Liver (tissue), 9 donors: Measurements from ENCODE around the gene DUSP16. TPM values are rescaled to one million over a fixed set of nuclear protein-coding genes. Genes with fewer than 3 reads are reported as not detected.

Source experiments
- DNase-seq: peaks from one replicate; pipeline ENCODE4 v3.0.0-alpha.2; 2017; ENCODE audit warnings: low spot score
- H3K27ac ChIP-seq, 2 donors: one replicate each; pipeline ENCODE4 v1.7.0; 2013; ENCODE audit warnings: inconsistent platforms in 2 of 2, low read length in 2 of 2, control low read depth in 1 of 2, low read depth in 1 of 2, mild to moderate bottlenecking in 1 of 2
- H3K27me3 ChIP-seq, 4 donors: one replicate each; pipeline versions ENCODE4 v1.6.1 to v1.7.0; 2013; ENCODE audit warnings: low read length in 3 of 4, inconsistent platforms in 1 of 4, mild to moderate bottlenecking in 1 of 4, moderate library complexity in 1 of 4; ENCODE audit not compliant: control insufficient read depth in 4 of 4, insufficient read depth in 4 of 4
- H3K36me3 ChIP-seq, 4 donors: one replicate each; pipeline versions ENCODE4 v1.6.1 to v1.7.0; 2013; ENCODE audit warnings: low read length in 3 of 4, mild to moderate bottlenecking in 3 of 4, low read depth in 1 of 4, moderate library complexity in 1 of 4; ENCODE audit not compliant: control insufficient read depth in 4 of 4, insufficient read depth in 3 of 4
- H3K4me1 ChIP-seq, 4 donors: one replicate each; pipeline versions ENCODE4 v1.6.1 to v1.7.0; 2013; ENCODE audit warnings: low read length in 3 of 4, mild to moderate bottlenecking in 3 of 4, moderate library complexity in 1 of 4; ENCODE audit not compliant: control insufficient read depth in 4 of 4, insufficient read depth in 4 of 4
- H3K4me3 ChIP-seq, 3 donors: one replicate each; pipeline versions ENCODE4 v1.6.1 to v1.7.0; 2013; ENCODE audit warnings: low read length in 3 of 3, control low read depth in 1 of 3, low read depth in 1 of 3, mild to moderate bottlenecking in 1 of 3
- H3K9ac ChIP-seq, 2 donors: one replicate each; pipeline ENCODE4 v1.7.0; 2013; ENCODE audit warnings: low read length in 2 of 2, mild to moderate bottlenecking in 2 of 2, moderate library complexity in 2 of 2, control low read depth in 1 of 2, low read depth in 1 of 2
- H3K9me3 ChIP-seq, 4 donors: one replicate each; pipeline versions ENCODE4 v1.6.1 to v1.7.0; 2013; ENCODE audit warnings: low read length in 3 of 4; ENCODE audit not compliant: control insufficient read depth in 4 of 4
- ATF3 ChIP-seq: IDR thresholded peaks from 2 replicates; pipeline ENCODE4 v1.6.1; 2016; ENCODE audit warnings: antibody characterized with exemption
- CTCF ChIP-seq: fragments of 150-350 bp; IDR thresholded peaks from 2 replicates; pipeline ENCODE4 v1.5.1; 2017; ENCODE audit warnings: improper control_type of control experiment, low read depth, low read length; ENCODE audit not compliant: missing input control
- EGR1 ChIP-seq, 2 donors: IDR thresholded peaks; 2 replicates each; pipeline ENCODE4 v1.6.1; 2016 to 2018; ENCODE audit warnings: antibody characterized with exemption in 2 of 2, low read depth in 2 of 2
- FOXA1 ChIP-seq: IDR thresholded peaks from 2 replicates; pipeline ENCODE4 v1.6.1; 2016; ENCODE audit warnings: antibody characterized with exemption
- FOXA2 ChIP-seq: IDR thresholded peaks from 2 replicates; pipeline ENCODE4 v1.6.1; 2016; ENCODE audit warnings: antibody characterized with exemption
- GABPA ChIP-seq, 2 donors: IDR thresholded peaks in 1 of 2; conservative IDR thresholded peaks in 1 of 2; 2 replicates each; pipeline ENCODE4 v1.6.1; 2016; ENCODE audit warnings: antibody characterized with exemption in 2 of 2, mild to moderate bottlenecking in 1 of 2, moderate library complexity in 1 of 2
- HNF4A ChIP-seq, 2 donors: conservative IDR thresholded peaks; 2 replicates each; pipeline ENCODE4 v1.6.1; 2016; ENCODE audit warnings: antibody characterized with exemption in 2 of 2, mild to moderate bottlenecking in 2 of 2
- JUND ChIP-seq, 2 donors: IDR thresholded peaks; 2 replicates each; pipeline ENCODE4 v1.6.1; 2016; ENCODE audit warnings: antibody characterized with exemption in 2 of 2
- MAX ChIP-seq: IDR thresholded peaks from 2 replicates; pipeline ENCODE4 v1.6.1; 2016; ENCODE audit warnings: antibody characterized with exemption
- NR2F2 ChIP-seq: IDR thresholded peaks from 2 replicates; pipeline ENCODE4 v1.6.1; 2016; ENCODE audit warnings: antibody characterized with exemption
- RAD21 ChIP-seq, 2 donors: IDR thresholded peaks; 2 replicates each; pipeline ENCODE4 v1.6.1; 2016; ENCODE audit warnings: antibody characterized with exemption in 2 of 2, mild to moderate bottlenecking in 2 of 2
- REST ChIP-seq: IDR thresholded peaks from 2 replicates; pipeline ENCODE4 v1.6.1; 2016; ENCODE audit warnings: antibody characterized with exemption, mild to moderate bottlenecking
- SP1 ChIP-seq: IDR thresholded peaks from 2 replicates; pipeline ENCODE4 v1.6.1; 2018; ENCODE audit warnings: antibody characterized with exemption, mild to moderate bottlenecking
- TAF1 ChIP-seq: conservative IDR thresholded peaks from 2 replicates; pipeline ENCODE4 v1.6.1; 2016; ENCODE audit warnings: antibody characterized with exemption, mild to moderate bottlenecking
- ZBTB33 ChIP-seq: IDR thresholded peaks from 2 replicates; pipeline ENCODE4 v1.6.1; 2016; ENCODE audit warnings: antibody characterized with exemption
- WGBS: extraction: QIAGEN DNeasy Blood & Tissue Kit; methylation state at CpG from one replicate; pipeline ENCODE4 v1.1.7; 2013; 5-methylcytosine and 5-hydroxymethylcytosine counted together
- polyA plus RNA-seq, 2 donors: library from polyadenylated mRNA; stranded (reverse) in 1 of 2; unstranded in 1 of 2; fragments of 200-250 nt in 1 of 2; fragments of >200 nt in 1 of 2; fragmentation: Nextera tagmentation in 1 of 2; extraction: Ambion mirVana in 1 of 2; gene quantifications; one replicate each; pipeline versions ENCODE4 v1.2.1 to v1.2.3, GENCODE V29; 2013 to 2015
- total RNA-seq, 2 donors: library from RNA; depleted of rRNA; stranded (reverse); fragments of >200 nt; gene quantifications; one replicate each; pipeline ENCODE4 v1.2.3, GENCODE V29; 2014
- donor health status: healthy.
- donor health status: healthy.
- donor health status: healthy.
- donor health status: healthy.
- donor health status: healthy.

The DUSP16 gene
- total and polyA plus RNA-seq, 4 donors: 7.8 to 56.4 (median 19.1) TPM

- Histone ChIP-seq H3K4me1 (peaks cover 0 to 9% (median 5%) of the 10 kb centered on the region in 4 donors), H3K27me3 (no peaks in the 10 kb centered on the region), H3K4me3 (no peak overlapping the region), H3K36me3 (peaks cover 0 to 8% (median 2%) of the 10 kb centered on the region in 4 donors), H3K9me3 (no peaks in the 10 kb centered on the region), H3K9ac (no peak overlapping the region), H3K27ac (no peak overlapping the region)
- TF ChIP-seq SP1 (peak; percentile 18), ATF3 (no peak), EGR1 (IDR thresholded peaks at IDR 0.05; ENCODE audit: low read depth in 2 of 2) (no peak), JUND (IDR thresholded peaks at IDR 0.05) (peak in 1 of 2 donors; percentile 25)
- 46% methylated on average over 1 of the region's 1 CpG for WGBS
- no peak for DNase-seq
Measured at GRCh38 chr12:12546314-12546772, 16.3 kb downstream of the DUSP16 start.

- Histone ChIP-seq H3K36me3 (peaks cover 0 to 11% (median 5%) of the 10 kb centered on the region in 4 donors), H3K4me1 (peaks cover 0 to 9% (median 5%) of the 10 kb centered on the region in 4 donors), H3K9ac (no peak overlapping the region), H3K27me3 (no peaks in the 10 kb centered on the region), H3K9me3 (no peaks in the 10 kb centered on the region), H3K27ac (no peak overlapping the region), H3K4me3 (no peak overlapping the region)
- no peak for TF ChIP-seq GABPA (IDR thresholded peaks at IDR 0.05 in 1 of 2, conservative IDR thresholded peaks at IDR 0.05 in 1 of 2)
- TF ChIP-seq JUND (IDR thresholded peaks at IDR 0.05): no peak
- no peak for TF ChIP-seq MAX
- TF ChIP-seq TAF1: no peak
- TF ChIP-seq REST: no peak
- no peak for TF ChIP-seq EGR1 (IDR thresholded peaks at IDR 0.05; ENCODE audit: low read depth in 2 of 2)
- no peak for TF ChIP-seq HNF4A (conservative IDR thresholded peaks at IDR 0.05)
- no peak for TF ChIP-seq NR2F2
- no peak for TF ChIP-seq SP1
- no peak for TF ChIP-seq ZBTB33
- TF ChIP-seq ATF3: no peak
- no peak for TF ChIP-seq CTCF
- no peak for TF ChIP-seq RAD21 (IDR thresholded peaks at IDR 0.05)
- no peak for TF ChIP-seq FOXA1
- no peak for TF ChIP-seq FOXA2
- DNase-seq: no peak
- WGBS: 94% methylated on average over 2 of the region's 2 CpGs
Measured at GRCh38 chr12:12543959-12544358, 18.7 kb downstream of the DUSP16 start.
